ENCODE data around the gene TLE2. TPM values are rescaled to one million over a fixed set of nuclear protein-coding genes. Genes with fewer than 3 reads are reported as not detected.

Gene TLE2
- total and polyA plus RNA-seq, 2 donors (not counting 3 experiments of a cell fraction or from before 2014, with no cell fraction given), result 32.0 to 38.8 TPM

- Histone ChIP-seq H3K27me3 (ENCODE audit: control insufficient read depth in 2 of 2, insufficient read depth in 2 of 2, low read length in 2 of 2) (no peaks in the 10 kb centered on the region), H3K9me1 (replicated peaks; ENCODE audit: control insufficient read depth, extremely low read depth, insufficient read depth, low read length) (no peaks in the 10 kb centered on the region), H2AFZ (ENCODE audit: low read depth, low read length) (no peak overlapping the region), H3K4me3 (replicated peaks in 1 of 3; ENCODE audit: insufficient read depth in 1 of 3, low read depth in 1 of 3, low read length in 3 of 3) (no peak overlapping the region), H3K9me3 (replicated peaks; ENCODE audit: control insufficient read depth, insufficient read depth, low read length) (no peaks in the 10 kb centered on the region), H4K20me1 (replicated peaks; ENCODE audit: control insufficient read depth, extremely low read depth, insufficient read depth, low read length) (no peaks in the 10 kb centered on the region), H3K36me3 (ENCODE audit: control insufficient read depth in 2 of 2, extremely low read depth in 1 of 2, insufficient read depth in 2 of 2, low read length in 2 of 2) (no peaks in the 10 kb centered on the region), H3K9ac (replicated peaks; ENCODE audit: extremely low read depth, insufficient read depth, low read length) (no peak overlapping the region), H3K4me2 (ENCODE audit: insufficient read depth, low read length) (no peak overlapping the region), H3K79me2 (ENCODE audit: control insufficient read depth, insufficient read depth, low read length) (no peaks in the 10 kb centered on the region), H3K4me1 (ENCODE audit: control insufficient read depth, extremely low read depth, insufficient read depth, low read length) (peaks cover 4% of the 10 kb centered on the region), H3K27ac (ENCODE audit: insufficient read depth, low read depth, low read length) (no peak overlapping the region)
- intact Hi-C loops (cut with micrococcal nuclease) (no loop called here), dilution Hi-C loops (cut with MboI; ENCODE audit: extremely low pct_ligation_motif_present, low sequenced_read_pairs) (no loop called here)
- FAIRE-seq (no peak), DNase-seq (ENCODE audit: low read depth, low spot score) (no peak)
- TF ChIP-seq EZH2 (IDR thresholded peaks at IDR 0.05; ENCODE audit: borderline replicate concordance, low read depth, low read length, severe bottlenecking), result no peak
- TF ChIP-seq POLR2A (IDR thresholded peaks at IDR 0.05; ENCODE audit: low read depth, low read length), result no peak
- POLR2A ChIA-PET, result no interaction called here
- BruUV-seq (replicated peaks), result no TSS peak
- CTCF ChIA-PET, result no interaction called here
Observed at GRCh38 chr19:3045191-3045590, 16.1 kb upstream of the TLE2 start.

GRCh38 chr19:3042621-3043267 is 13.7 kb upstream of the TLE2 start:
- POLR2A ChIA-PET, result interaction anchor here (0.6 kb wide), 1 partner anchor 93 kb away, joined by 3 read pairs; no protein-coding TSS in a partner anchor
- Histone ChIP-seq H3K27me3 (ENCODE audit: control insufficient read depth in 2 of 2, insufficient read depth in 2 of 2, low read length in 2 of 2) (no peaks in the 10 kb centered on the region), H2AFZ (ENCODE audit: low read depth, low read length) (peak overlapping the region; percentile 79), H3K9me3 (replicated peaks; ENCODE audit: control insufficient read depth, insufficient read depth, low read length) (no peaks in the 10 kb centered on the region), H3K4me2 (ENCODE audit: insufficient read depth, low read length) (no peak overlapping the region), H3K9ac (replicated peaks; ENCODE audit: extremely low read depth, insufficient read depth, low read length) (no peak overlapping the region), H3K36me3 (ENCODE audit: control insufficient read depth in 2 of 2, extremely low read depth in 1 of 2, insufficient read depth in 2 of 2, low read length in 2 of 2) (no peaks in the 10 kb centered on the region), H3K4me1 (ENCODE audit: control insufficient read depth, extremely low read depth, insufficient read depth, low read length) (peaks cover 4% of the 10 kb centered on the region), H3K27ac (ENCODE audit: insufficient read depth, low read depth, low read length) (no peak overlapping the region), H3K4me3 (replicated peaks in 1 of 3; ENCODE audit: insufficient read depth in 1 of 3, low read depth in 1 of 3, low read length in 3 of 3) (no peak overlapping the region), H3K79me2 (ENCODE audit: control insufficient read depth, insufficient read depth, low read length) (no peaks in the 10 kb centered on the region), H4K20me1 (replicated peaks; ENCODE audit: control insufficient read depth, extremely low read depth, insufficient read depth, low read length) (no peaks in the 10 kb centered on the region), H3K9me1 (replicated peaks; ENCODE audit: control insufficient read depth, extremely low read depth, insufficient read depth, low read length) (no peaks in the 10 kb centered on the region)
- BruUV-seq (replicated peaks), result no TSS peak
- DNase-seq (ENCODE audit: low read depth, low spot score) (no peak), FAIRE-seq (no peak)
- CTCF ChIA-PET, result interaction anchor here (0.5 to 1.4 kb wide), 7 partner anchors 10 to 602 kb away, joined by 3 to 8 read pairs (median 3); partner anchors contain the start of gene SGTA
- dilution Hi-C loops (cut with MboI; ENCODE audit: extremely low pct_ligation_motif_present, low sequenced_read_pairs) (no loop called here), intact Hi-C loops (cut with micrococcal nuclease) (no loop called here)
- TF ChIP-seq POLR2A (IDR thresholded peaks at IDR 0.05; ENCODE audit: low read depth, low read length), result no peak
- TF ChIP-seq JUN (IDR thresholded peaks at IDR 0.05; ENCODE audit: borderline replicate concordance, insufficient read depth, insufficient read length, low read depth), result no peak
- TF ChIP-seq FOS (IDR thresholded peaks at IDR 0.05; ENCODE audit: borderline replicate concordance, insufficient read depth, low read length), result no peak
- TF ChIP-seq MAX (IDR thresholded peaks at IDR 0.05; ENCODE audit: insufficient read depth, insufficient read length), result no peak
- no peak for TF ChIP-seq MYC (IDR thresholded peaks at IDR 0.05; ENCODE audit: low read depth, low read length)
- no peak for TF ChIP-seq POLR2AphosphoS5 (IDR thresholded peaks at IDR 0.05; ENCODE audit: insufficient read depth, low read depth, low read length)
- no peak for TF ChIP-seq CTCF (IDR thresholded peaks at IDR 0.05; ENCODE audit: extremely low read depth in 1 of 2, insufficient read depth in 1 of 2, low read depth in 1 of 2, low read length in 2 of 2)
- TF ChIP-seq EZH2 (IDR thresholded peaks at IDR 0.05; ENCODE audit: borderline replicate concordance, low read depth, low read length, severe bottlenecking), result no peak
- TF ChIP-seq GATA2 (IDR thresholded peaks at IDR 0.05; ENCODE audit: insufficient read depth, insufficient read length, low read depth, low read length), result no peak

Measured in endothelial cell of umbilical vein (primary cell).